Sigmoid colon (tissue), 3 donors: Measurements from ENCODE around the gene CITED2.

ENCODE experiments used
- POLR2A ChIP-seq, 2 donors: fragments of 450-650 bp; IDR thresholded peaks; one replicate each; pipeline ENCODE4 v1.6.1; 2016; ENCODE audit warnings: antibody characterized with exemption in 2 of 2, mild to moderate bottlenecking in 2 of 2, moderate library complexity in 2 of 2
- TF ChIP-seq, protein P1 (sequence below), 4 experiments: fragments of 450-650 bp in 3 of 4; fragments of 200-600 bp in 1 of 4; IDR thresholded peaks; one replicate each; pipeline ENCODE4 v1.5.1; 2016 to 2019; ENCODE audit warnings: antibody characterized with exemption in 4 of 4, mild to moderate bottlenecking in 3 of 4, moderate library complexity in 2 of 4

DNA sequence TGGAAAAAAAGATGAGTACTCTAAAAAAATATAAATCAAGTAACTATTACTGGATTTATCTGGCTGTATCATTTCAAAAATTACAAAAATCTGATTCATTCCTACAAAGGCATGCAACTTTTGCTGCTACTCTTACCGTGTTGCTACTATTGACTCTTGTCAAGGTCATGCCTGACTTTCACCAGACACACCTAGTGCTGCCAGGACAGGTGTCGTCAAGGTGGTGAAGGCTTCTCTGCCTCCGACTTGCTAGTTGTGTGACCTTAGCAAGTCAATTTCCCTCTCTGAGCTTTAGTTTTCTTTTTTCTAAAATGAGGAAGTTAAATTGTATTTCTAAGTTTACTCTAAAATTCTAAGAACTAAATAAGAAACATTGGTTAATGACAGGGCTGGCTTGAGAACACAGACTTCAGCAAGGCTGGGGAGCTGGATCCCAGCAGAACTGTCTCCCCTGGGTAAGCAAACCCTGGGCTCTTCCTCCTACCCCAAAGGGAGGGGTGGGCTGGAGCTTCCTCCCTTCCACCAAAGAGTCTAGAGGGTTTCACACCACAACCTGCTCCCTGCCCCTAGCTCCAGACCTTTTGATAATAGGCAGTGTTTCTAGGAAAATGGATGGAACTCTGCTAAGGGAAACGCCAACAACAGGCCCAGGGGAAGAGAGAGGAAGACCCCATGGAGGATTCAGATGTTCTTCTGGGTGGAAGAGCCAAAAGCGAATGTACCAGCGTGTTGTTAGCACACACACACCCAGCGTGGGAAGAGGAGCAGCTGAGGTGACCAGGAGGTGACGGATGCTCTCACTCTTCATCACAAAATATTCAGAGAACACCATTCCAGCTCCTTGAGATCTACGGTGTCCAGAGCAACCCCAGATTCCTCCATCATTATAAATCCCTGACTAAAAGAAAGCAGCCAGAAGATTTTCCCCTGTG, 47.9 kb upstream of the CITED2 start:
- TF ChIP-seq, protein P1, sequence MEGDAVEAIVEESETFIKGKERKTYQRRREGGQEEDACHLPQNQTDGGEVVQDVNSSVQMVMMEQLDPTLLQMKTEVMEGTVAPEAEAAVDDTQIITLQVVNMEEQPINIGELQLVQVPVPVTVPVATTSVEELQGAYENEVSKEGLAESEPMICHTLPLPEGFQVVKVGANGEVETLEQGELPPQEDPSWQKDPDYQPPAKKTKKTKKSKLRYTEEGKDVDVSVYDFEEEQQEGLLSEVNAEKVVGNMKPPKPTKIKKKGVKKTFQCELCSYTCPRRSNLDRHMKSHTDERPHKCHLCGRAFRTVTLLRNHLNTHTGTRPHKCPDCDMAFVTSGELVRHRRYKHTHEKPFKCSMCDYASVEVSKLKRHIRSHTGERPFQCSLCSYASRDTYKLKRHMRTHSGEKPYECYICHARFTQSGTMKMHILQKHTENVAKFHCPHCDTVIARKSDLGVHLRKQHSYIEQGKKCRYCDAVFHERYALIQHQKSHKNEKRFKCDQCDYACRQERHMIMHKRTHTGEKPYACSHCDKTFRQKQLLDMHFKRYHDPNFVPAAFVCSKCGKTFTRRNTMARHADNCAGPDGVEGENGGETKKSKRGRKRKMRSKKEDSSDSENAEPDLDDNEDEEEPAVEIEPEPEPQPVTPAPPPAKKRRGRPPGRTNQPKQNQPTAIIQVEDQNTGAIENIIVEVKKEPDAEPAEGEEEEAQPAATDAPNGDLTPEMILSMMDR (IDR thresholded peaks at IDR 0.05): no peak
- TF ChIP-seq POLR2A (IDR thresholded peaks at IDR 0.05): no peak
